ENCODE results near the gene PRRX2.

PRRX2 gene

DNA sequence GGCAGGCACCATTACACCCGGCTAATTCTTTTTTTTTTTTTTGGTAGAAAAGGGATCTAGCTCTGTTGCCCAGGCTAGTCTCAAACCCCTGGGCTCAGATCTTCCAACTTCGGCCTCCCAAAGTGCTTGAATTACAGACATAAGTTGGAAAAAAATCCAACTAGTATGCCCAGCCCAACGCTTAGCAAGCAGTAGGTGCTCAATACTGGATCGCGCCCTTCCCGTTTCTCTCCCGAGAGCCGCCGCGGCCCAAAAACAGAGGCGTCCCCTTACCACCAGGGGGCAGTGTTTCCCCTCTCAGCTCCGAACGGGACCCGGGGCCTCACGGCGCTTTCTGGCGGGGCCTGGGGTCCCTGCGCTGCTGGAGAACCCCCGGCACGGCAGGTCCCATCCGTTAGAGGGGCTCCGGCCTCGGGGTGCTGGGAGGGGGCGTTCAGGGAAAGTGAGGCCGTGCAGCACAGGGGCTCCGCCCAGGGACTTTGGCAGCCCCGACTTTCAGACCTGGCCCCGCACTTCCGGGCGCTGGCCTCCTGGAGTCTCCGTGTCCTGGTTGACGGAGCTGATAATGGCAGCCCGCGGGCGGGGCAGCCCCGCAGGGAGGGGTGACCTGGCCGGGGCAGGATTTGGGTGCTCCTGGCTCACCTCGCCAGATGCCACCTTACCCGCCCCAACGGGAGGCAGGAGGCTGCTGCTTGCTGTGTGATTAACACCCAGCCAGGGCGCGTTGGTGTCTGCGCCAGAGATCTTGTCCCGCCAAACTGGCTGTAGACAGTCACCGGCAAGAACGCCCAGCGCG, 72.2 kb downstream of the PRRX2 start (continued):
- TF ChIP-seq ZNF48 (tag by site-specific recombination; IDR thresholded peaks at IDR 0.05) (no peak), ZNF280D (tag by site-specific recombination; IDR thresholded peaks at IDR 0.05) (no peak), SP3 (tag by site-specific recombination; IDR thresholded peaks at IDR 0.05) (peak; percentile 36; the same call in 1 of the 2 replicates), ZNF624 (tag by site-specific recombination; IDR thresholded peaks at IDR 0.05) (no peak), BCL11B (tag by site-specific recombination; IDR thresholded peaks at IDR 0.05; ENCODE audit: low read depth) (no peak), GLI4 (tag by site-specific recombination; IDR thresholded peaks at IDR 0.05) (no peak), ZNF214 (tag by site-specific recombination; IDR thresholded peaks at IDR 0.05; ENCODE audit: borderline replicate concordance) (no peak), ZNF138 (tag by site-specific recombination; IDR thresholded peaks at IDR 0.05; ENCODE audit: borderline replicate concordance) (no peak), ZNF112 (tag by site-specific recombination; IDR thresholded peaks at IDR 0.05) (no peak), ZNF571 (tag by site-specific recombination; IDR thresholded peaks at IDR 0.05) (no peak), ZNF248 (tag by site-specific recombination; IDR thresholded peaks at IDR 0.05) (no peak), ZNF521 (tag by site-specific recombination; IDR thresholded peaks at IDR 0.05) (no peak), ZBTB49 (tag by site-specific recombination; IDR thresholded peaks at IDR 0.05; ENCODE audit: low read depth) (no peak), TCF7L2 (IDR thresholded peaks at IDR 0.05; ENCODE audit: borderline replicate concordance, low read depth, low read length) (no peak), ZNF416 (tag by site-specific recombination; IDR thresholded peaks at IDR 0.05) (no peak), ZNF677 (tag by site-specific recombination; IDR thresholded peaks at IDR 0.05) (no peak), ZNF449 (tag by site-specific recombination; IDR thresholded peaks at IDR 0.05) (peak; percentile 21; the same call in 1 of the 2 replicates), ZBTB44 (tag by site-specific recombination; IDR thresholded peaks at IDR 0.05) (0 out of 2 replicates have a peak, but pooled peaks have one; percentile 45), ZNF501 (tag by site-specific recombination; IDR thresholded peaks at IDR 0.05) (peak; percentile 46; the same call in 1 of the 2 replicates), MZF1 (tag by site-specific recombination; IDR thresholded peaks at IDR 0.05; ENCODE audit: borderline replicate concordance) (no peak), ZNF585B (tag by site-specific recombination; IDR thresholded peaks at IDR 0.05) (no peak), ZNF184 (tag by site-specific recombination; IDR thresholded peaks at IDR 0.05) (no peak), ZNF843 (tag by site-specific recombination; IDR thresholded peaks at IDR 0.05) (no peak), KLF1 (tag by site-specific recombination; IDR thresholded peaks at IDR 0.05) (no peak)
- TF ChIP-seq, protein P1, sequence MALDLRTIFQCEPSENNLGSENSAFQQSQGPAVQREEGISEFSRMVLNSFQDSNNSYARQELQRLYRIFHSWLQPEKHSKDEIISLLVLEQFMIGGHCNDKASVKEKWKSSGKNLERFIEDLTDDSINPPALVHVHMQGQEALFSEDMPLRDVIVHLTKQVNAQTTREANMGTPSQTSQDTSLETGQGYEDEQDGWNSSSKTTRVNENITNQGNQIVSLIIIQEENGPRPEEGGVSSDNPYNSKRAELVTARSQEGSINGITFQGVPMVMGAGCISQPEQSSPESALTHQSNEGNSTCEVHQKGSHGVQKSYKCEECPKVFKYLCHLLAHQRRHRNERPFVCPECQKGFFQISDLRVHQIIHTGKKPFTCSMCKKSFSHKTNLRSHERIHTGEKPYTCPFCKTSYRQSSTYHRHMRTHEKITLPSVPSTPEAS (tag by site-specific recombination; IDR thresholded peaks at IDR 0.05): no peak
- TF ChIP-seq, protein P2, sequence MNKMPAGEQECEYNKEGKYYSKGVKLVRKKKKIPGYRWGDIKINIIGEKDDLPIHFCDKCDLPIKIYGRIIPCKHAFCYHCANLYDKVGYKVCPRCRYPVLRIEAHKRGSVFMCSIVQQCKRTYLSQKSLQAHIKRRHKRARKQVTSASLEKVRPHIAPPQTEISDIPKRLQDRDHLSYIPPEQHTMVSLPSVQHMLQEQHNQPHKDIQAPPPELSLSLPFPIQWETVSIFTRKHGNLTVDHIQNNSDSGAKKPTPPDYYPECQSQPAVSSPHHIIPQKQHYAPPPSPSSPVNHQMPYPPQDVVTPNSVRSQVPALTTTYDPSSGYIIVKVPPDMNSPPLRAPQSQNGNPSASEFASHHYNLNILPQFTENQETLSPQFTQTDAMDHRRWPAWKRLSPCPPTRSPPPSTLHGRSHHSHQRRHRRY (tag by site-specific recombination; IDR thresholded peaks at IDR 0.05): no peak
- TF ChIP-seq, protein P3, sequence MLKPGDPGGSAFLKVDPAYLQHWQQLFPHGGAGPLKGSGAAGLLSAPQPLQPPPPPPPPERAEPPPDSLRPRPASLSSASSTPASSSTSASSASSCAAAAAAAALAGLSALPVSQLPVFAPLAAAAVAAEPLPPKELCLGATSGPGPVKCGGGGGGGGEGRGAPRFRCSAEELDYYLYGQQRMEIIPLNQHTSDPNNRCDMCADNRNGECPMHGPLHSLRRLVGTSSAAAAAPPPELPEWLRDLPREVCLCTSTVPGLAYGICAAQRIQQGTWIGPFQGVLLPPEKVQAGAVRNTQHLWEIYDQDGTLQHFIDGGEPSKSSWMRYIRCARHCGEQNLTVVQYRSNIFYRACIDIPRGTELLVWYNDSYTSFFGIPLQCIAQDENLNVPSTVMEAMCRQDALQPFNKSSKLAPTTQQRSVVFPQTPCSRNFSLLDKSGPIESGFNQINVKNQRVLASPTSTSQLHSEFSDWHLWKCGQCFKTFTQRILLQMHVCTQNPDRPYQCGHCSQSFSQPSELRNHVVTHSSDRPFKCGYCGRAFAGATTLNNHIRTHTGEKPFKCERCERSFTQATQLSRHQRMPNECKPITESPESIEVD (tag by site-specific recombination; IDR thresholded peaks at IDR 0.05): no peak

All from HEK293 (cell line).